ENCODE measurements around the gene AGBL1. TPM values are rescaled to one million over a fixed set of nuclear protein-coding genes. Genes with fewer than 3 reads are reported as not detected.
"Not testable (repeated sequence)": the region's sequence is repeated elsewhere in the genome, so short reads cannot be mapped to it uniquely, and the experiment has no call there.

AGBL1 gene
- total RNA-seq, 2 donors from 2014 or later, result 0.23 to 0.91 TPM

GRCh38 chr15:86526938-86527690, 447.4 kb downstream of the AGBL1 start:
- Histone ChIP-seq H3K36me3 (no peaks in the 10 kb centered on the region), H3K27ac (no peak overlapping the region)
- 50% methylated on average over 4 of the region's 4 CpGs for WGBS

GRCh38 chr15:86528094-86528493, 448.4 kb downstream of the AGBL1 start:
- intact Hi-C loops (cut with DNase I); H3K36me3 ChIP-seq; H3K27ac ChIP-seq; H3K27me3 ChIP-seq (replicated peaks; ENCODE audit: insufficient read depth); H3K4me1 ChIP-seq (replicated peaks); H3K4me3 ChIP-seq; H3K9me3 ChIP-seq; DNase-seq (ENCODE audit: low spot score): not testable (repeated sequence)
- 78% methylated on average over 26 of the region's 26 CpGs for WGBS

More at GRCh38 chr15:86526938-86527690, 447.4 kb downstream of the AGBL1 start:
- H3K4me1 ChIP-seq (replicated peaks), result no peaks in the 10 kb centered on the region
- intact Hi-C loops (cut with DNase I), result no loop called here
- no peak for DNase-seq (ENCODE audit: low spot score)
- no peak overlapping the region for H3K4me3 ChIP-seq
- TF ChIP-seq POLR2A (IDR thresholded peaks at IDR 0.05), result no peak
- TF ChIP-seq POLR2AphosphoS5 (IDR thresholded peaks at IDR 0.05), result no peak
- TF ChIP-seq CTCF (IDR thresholded peaks at IDR 0.05), result no peak
- no peaks in the 10 kb centered on the region for H3K27me3 ChIP-seq (replicated peaks; ENCODE audit: insufficient read depth)
- H3K9me3 ChIP-seq, result no peaks in the 10 kb centered on the region

- 82% methylated on average over 2 of the region's 2 CpGs for WGBS
- Histone ChIP-seq H3K36me3 (no peaks in the 10 kb centered on the region), H3K4me3 (no peak overlapping the region), H3K27me3 (replicated peaks; ENCODE audit: insufficient read depth) (no peaks in the 10 kb centered on the region), H3K27ac (no peak overlapping the region), H3K9me3 (no peaks in the 10 kb centered on the region), H3K4me1 (replicated peaks) (no peaks in the 10 kb centered on the region)
- no peak for DNase-seq (ENCODE audit: low spot score)
- intact Hi-C loops (cut with DNase I), result no loop called here
- TF ChIP-seq POLR2A (IDR thresholded peaks at IDR 0.05), result no peak
- TF ChIP-seq POLR2AphosphoS5 (IDR thresholded peaks at IDR 0.05), result no peak
- TF ChIP-seq CTCF (IDR thresholded peaks at IDR 0.05), result no peak
These were observed 458.5 kb downstream of the AGBL1 start for GRCh38 chr15:86538141-86538540.

GRCh38 chr15:86540840-86541467, 461.3 kb downstream of the AGBL1 start:
- 56% methylated on average over 4 of the region's 4 CpGs for WGBS
- intact Hi-C loops (cut with DNase I), result no loop called here
- Histone ChIP-seq H3K4me3 (no peak overlapping the region), H3K36me3 (no peaks in the 10 kb centered on the region), H3K27me3 (replicated peaks; ENCODE audit: insufficient read depth) (no peaks in the 10 kb centered on the region), H3K4me1 (replicated peaks) (no peaks in the 10 kb centered on the region), H3K27ac (no peak overlapping the region), H3K9me3 (no peaks in the 10 kb centered on the region)
- no peak for DNase-seq (ENCODE audit: low spot score)
- TF ChIP-seq POLR2A (IDR thresholded peaks at IDR 0.05) (no peak), POLR2AphosphoS5 (IDR thresholded peaks at IDR 0.05) (no peak)

- Histone ChIP-seq H3K27me3 (replicated peaks; ENCODE audit: insufficient read depth) (no peaks in the 10 kb centered on the region), H3K36me3 (no peaks in the 10 kb centered on the region), H3K27ac (no peak overlapping the region), H3K4me3 (no peak overlapping the region), H3K9me3 (no peaks in the 10 kb centered on the region), H3K4me1 (replicated peaks) (no peaks in the 10 kb centered on the region)
- 49% methylated on average over 1 of the region's 1 CpG for WGBS
- TF ChIP-seq CTCF (IDR thresholded peaks at IDR 0.05) (no peak), POLR2A (IDR thresholded peaks at IDR 0.05) (no peak), POLR2AphosphoS5 (IDR thresholded peaks at IDR 0.05) (no peak)
- intact Hi-C loops (cut with DNase I), result no loop called here
- no peak for DNase-seq (ENCODE audit: low spot score)
These were observed 461.9 kb downstream of the AGBL1 start for GRCh38 chr15:86541540-86541939.

GRCh38 chr15:86550075-86550474, 470.4 kb downstream of the AGBL1 start:
- TF ChIP-seq POLR2AphosphoS5 (IDR thresholded peaks at IDR 0.05), result no peak
- Histone ChIP-seq H3K4me1 (replicated peaks) (no peaks in the 10 kb centered on the region), H3K9me3 (no peaks in the 10 kb centered on the region), H3K4me3 (no peak overlapping the region), H3K27me3 (replicated peaks; ENCODE audit: insufficient read depth) (no peaks in the 10 kb centered on the region), H3K27ac (no peak overlapping the region), H3K36me3 (no peaks in the 10 kb centered on the region)
- 83% methylated on average over 1 of the region's 1 CpG for WGBS
- no peak for DNase-seq (ENCODE audit: low spot score)
- intact Hi-C loops (cut with DNase I), result no loop called here

All from prostate gland (tissue), 2 donors.